Measurements from ENCODE around the gene OPRL1.
A peak's percentile ranks its signal among the peaks of the same experiment; 100 is the strongest.

The OPRL1 gene

DNA sequence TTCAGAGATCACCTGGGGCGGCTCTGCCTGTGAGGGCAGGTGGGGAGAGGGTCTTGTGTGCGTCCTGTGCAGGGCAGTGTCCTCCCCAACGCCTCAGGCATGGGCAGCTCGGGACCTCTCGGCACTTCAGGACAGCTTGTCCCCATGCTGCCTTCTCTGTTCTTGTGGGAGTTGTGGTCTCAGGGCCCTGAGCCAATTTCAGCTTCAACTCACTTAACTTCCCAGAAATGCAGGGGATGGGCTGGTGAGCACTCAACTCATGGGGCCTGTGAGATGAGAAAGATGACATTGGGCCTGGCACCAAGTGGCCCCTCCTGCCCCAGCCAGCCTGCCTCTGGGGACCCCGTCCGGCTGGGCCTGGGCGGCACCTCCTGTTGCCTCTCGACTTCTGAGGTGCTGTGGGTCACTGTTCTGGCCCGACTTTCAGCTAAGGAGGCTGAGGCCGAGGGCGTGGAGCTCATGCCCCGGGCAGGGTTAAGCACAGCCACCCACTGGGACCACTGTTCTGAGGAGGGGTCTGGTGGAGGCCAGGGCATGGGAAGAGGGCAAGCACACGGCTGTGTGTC is 7.3 kb upstream of the OPRL1 start:
- no peak for DNase-seq (ENCODE audit: low spot score)

DNA sequence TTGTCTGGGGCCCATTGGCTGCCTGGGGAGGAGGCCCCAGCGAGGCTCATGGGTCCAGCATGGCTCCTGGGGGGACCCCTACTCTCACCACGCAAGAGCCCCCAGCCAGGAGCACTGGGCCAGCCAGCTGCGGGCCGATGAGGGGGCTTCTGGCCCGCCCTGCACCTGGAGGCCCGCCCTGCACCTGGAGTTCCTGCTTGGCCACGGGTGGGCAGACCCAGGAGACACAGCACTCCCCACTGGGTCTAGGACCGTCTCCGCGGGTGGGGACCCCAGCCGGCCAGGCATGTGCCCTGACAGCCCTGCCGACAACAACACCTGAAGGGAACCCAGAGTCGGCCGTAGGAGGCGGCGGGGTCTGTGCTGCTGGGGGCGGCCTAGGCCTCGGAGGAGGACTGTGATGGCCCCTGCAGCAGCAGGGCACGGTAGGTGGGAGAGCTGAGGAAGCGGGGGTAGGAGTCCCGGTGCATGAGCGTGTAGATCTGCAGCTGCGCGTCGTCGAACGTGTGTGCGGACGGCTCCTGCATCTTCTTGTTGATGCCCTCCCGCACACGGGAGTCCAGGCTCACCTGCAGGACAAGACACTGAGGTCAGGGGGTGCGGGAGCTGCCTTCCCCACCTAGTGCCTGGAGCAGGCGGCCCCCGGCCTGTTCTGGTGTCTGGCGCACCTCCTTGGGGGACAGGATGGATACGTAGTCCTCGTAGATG is 6.3 kb upstream of the OPRL1 start:
- DNase-seq (ENCODE audit: low spot score) = no peak

DNA sequence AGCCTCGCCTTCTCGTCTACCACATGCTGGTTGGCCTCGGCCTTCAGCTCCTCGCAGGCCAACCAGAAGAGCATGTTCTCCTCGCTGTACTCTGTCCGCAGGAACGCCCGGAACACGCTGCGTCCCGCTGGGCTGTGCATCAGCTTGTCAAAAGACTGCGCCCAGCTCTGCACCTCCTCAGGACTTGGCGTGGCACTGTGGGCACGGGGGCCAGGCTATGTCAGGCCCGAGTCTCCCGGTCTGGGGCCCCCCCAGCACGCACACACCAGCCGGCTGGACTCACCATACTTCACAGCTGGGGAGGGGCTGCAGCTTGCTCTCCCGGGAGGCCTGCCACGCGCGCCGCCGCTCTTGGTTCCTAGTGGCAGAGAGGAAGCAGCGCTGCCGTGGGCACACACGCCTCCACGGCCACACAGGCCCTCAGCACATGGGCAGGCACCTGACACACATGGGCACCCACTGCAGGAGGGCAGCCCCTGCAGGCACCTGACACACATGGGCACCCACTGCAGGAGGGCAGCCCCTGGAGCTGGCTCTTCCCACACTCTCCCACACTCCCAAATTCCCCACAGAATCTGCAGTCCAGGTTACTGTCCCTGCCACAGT is 5.6 kb upstream of the OPRL1 start:
- DNase-seq (ENCODE audit: low spot score) = no peak

DNA sequence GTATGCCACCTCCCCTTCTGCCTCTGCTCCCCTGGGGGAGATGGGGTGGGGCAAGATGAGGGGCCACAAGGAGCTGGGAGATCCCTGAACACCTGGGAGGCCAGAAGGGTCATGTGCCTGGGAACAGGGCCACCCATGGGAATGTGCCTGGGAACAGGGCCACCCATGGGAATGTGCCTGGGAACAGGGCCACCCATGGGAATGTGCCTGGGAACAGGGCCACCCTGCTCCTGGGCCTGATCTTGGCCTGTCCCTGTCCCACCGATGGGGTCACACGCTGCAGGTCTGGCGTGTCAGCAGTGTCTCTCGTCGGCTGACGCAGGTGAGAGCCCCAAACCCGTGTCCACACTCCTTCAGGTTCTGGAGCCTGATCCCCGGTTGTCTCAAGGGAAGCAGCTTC is 4.9 kb upstream of the OPRL1 start:
- no peak for DNase-seq (ENCODE audit: low spot score)

DNA sequence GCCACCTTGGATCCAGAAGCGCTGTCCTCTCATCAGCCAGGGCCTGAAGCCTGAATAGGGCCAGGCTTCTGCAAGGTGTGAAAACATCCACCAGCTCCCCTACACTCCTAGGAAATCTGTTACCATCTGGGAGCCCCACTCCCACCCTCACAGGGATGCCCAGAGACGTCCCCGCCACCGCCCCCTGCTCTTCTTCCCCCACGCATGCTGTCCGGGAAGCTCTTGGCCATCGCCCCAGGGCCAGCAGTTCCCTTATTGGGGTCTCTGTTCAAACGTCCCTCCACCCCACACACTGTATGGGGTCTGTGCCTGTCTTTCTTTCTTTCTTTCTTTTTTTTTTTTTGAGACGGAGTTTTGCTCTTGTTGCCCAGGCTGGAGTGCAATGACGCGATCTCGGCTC is 4.3 kb upstream of the OPRL1 start:
- DNase-seq (ENCODE audit: low spot score) = no peak

DNA sequence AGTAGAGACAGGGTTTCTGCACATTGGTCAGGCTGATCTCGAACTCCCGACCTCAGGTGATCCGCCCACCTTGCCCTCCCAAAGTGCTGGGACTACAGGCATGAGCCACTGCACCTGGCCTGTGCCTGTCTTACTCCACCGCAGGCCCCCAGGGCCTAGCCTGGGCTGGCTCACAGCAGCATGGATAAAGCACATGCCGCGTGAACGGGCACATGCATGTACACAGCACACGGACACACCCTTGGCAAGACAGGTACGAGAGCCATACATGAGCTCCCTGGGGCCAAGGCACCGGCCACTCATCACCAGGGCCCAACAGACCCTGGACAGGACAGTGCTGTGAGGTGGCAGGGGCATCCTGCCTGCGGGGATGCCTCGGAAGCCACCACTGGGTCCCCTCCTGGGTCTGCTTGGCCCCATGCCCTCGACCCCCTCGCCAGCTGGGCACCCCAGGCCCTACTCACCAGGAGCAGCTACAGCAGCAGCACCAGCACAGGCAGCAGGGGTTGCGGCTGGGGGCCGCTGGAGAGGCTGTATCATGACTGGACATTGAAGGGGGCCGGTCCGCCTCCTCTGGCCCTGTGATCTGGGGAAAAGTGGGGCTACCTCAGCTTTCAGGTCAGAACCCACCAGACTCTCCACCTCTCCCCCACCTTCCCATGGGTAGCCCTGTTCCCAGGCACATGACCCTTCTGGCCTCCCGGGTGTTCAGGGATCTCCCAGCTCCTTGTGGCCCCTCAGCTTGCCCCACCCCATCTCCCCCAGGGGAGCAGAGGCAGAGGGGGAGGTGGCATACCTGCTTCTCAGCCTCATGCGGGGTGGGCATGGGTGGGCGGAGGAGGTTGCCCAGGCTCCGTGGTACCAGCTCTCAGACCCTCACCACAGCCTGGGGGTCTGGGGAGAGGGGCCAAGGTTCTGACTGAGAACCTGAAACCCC is 3.6 kb upstream of the OPRL1 start:
- DNase-seq (ENCODE audit: low spot score) = no peak

DNA sequence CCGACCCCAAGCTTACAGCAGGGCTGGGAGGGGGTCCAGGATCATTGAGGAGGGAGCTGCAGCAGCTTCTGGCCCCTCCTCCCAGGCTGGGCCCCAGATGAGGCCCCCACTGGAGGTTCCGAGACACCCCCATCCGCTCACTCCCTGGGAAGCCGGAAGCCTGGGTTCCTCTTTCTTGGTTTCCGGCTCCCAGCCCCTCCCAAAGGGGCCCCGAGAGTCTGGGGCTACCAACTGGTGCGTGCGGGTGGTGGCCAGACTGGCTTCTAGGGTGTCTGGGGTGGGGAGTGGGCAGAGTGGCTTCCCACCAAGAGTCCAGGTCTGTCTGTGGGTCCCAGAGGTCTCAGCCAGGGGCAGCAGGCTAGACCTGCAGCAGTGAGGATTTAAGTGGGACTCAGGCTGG is 2.8 kb upstream of the OPRL1 start:
- DNase-seq (ENCODE audit: low spot score) = no peak

DNA sequence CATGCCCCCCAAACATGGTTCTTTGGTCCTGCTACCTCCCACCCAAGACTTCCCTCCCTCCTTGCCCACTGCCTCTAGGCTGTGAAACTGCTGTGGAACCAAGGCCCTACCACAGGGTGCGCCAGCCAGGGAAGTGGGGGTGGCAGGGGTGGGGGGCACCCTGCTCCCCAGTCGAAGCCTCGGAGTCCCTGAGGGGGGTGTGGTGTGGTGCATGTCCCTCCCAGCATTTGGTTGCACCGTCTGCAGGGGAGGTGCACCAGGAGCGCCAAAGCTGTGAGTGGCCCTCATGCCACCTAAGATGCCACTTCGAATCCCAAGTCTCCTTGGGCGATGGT is 2.4 kb upstream of the OPRL1 start:
- no peak for DNase-seq (ENCODE audit: low spot score)

DNA sequence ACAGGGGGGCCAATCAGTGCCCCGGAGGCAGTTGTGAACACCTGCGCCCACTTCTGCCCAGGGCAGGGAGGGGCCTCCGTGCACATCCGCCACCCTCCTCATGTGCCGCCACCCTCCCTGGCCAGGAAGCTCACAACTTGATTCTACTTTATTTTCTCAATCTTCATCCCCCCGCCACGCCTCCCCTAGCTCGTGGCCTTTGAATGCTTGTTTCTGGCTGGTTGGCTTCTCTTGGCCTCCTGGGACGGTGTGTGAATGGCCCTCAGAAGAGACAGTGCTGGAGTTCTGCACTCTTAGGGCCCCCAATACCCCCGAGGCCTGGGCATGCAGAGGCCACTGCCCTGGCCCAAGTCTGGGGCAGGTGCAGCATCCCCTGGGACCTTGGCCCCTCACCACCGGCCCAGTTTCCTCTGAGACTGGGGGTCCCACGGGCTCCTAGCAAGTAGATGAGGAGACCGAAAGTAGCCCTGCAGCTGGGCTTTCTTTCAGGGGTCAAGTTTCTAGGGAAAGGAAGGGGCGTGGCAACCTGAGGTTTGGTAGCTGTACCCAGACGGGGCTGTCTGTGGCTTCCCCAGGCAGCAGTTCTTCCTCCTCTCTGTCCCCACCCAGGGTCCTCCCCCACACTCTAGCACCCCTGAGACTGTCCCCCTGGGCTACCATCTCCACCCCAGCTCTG is 1.9 kb upstream of the OPRL1 start:
- no peak for DNase-seq (ENCODE audit: low spot score)

DNA sequence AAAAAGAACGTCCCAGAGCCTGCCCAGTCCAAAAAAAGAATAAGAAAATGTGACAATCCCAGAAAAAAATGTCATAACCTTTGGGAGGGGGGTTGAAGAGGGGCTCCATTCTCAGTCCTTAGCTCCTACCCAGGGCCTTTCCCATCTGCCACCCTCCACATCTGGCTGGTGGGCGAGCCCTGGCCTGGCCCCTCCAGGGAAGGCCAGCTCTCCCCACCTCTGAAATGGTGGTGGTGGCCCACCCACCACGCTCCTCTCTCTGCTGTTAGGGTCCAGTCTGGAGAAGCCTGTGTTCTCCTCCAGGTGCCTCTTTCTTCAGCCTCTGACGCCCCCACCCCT is 979 bp upstream of the OPRL1 start:
- no peak for DNase-seq (ENCODE audit: low spot score)

DNA sequence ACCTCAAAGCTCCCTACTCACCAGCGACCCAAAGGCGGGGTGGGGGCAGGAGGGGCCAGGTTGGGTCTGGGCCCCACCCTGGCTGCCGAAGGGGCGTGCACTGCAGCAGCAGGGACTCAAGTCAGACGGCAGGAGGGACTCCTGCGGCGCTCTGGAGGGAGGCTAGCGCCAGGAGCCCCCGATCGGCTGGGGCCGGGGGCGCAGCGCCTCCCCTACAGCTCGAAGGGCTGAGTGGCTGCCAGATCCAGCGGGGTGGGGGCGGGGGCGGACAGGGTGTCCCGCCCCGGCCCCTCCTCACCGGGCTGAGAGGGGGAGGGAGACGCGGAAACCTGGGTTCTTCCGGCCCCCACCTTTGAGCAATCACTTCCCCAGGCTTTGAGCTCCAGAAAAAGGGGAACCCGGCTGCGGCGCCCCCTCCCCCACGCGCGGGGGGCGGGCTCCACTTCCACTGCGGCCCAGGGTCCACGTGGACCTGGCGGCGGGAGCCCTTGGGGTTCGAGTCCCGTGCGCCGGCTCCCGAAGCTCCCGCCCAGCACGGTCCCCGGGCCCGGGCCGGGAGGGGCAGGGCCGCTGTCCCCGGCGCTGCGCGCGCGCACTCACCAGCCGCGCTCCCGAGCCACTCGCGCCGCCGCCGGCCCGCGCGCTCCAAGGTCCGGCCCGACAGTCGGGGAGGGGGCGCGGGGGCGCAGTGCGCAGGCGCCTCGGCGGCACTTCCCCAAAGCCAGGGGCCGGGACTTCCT is 439 bp upstream of the OPRL1 start, which contains the start of gene RGS19:
Gene RGS19, minus strand, starts transcription at position 246 of the 740 bp plus-strand sequence. CDS start 2,632 bp downstream, outside the sequence.
- DNase-seq (ENCODE audit: low spot score) = peak; percentile 91

DNA sequence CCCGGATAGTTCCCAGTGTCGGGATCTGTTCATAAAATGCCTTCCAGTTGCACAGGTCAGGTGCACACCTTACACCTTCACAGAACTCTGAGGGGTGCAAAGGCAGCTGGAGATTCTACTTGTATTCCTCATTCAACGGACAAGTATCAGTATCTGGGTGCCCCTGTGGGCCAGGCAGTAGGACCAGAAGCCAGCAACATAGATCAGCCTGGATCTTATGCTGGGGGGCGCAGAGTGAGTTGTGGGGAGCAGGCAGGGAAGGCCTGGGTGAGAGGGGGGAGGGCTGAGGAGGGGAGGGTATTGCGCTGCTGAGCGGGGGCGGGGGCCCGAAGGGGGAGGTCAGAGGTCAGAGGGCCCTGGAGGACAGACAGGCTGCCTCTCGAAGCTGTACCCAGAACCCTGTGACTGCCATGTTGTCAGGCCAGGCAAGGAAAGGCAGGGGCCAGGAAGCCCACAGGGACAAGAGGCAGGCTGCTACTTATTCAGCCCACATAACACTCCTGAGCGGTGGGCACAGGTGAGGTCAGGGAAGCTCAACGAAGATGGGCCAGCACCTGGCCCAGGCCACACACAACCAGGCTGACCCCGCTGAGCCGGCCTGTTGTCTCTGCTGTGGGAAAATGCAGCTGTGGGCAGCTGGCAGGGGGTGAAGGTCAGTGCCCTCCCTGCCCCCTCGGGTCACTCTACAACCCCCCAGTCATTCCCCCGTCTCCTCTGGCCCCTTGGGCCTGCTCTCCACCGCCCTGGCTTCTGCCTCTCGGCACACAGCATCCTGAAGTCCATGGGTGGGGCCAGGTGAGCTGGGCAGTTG is 1.1 kb downstream of the OPRL1 start:
- DNase-seq (ENCODE audit: low spot score) = no peak

DNA sequence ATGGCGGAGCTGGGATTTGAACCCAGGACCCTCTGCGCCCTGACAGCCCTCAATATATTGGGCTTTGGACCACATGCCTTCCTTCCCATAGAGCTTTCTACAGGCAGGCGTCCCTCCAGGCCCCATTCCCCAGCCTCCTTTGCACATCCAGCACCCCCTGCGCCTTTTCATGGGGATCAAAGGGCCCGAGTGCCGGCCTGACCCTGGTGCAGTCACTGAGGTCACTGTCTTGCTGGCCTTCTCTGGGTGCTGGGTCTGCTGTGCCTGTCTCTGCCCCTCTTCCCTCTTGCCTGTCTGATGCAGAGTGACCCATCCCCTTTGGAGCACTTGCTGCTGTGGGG is 1.7 kb downstream of the OPRL1 start:
- no peak for DNase-seq (ENCODE audit: low spot score)

DNA sequence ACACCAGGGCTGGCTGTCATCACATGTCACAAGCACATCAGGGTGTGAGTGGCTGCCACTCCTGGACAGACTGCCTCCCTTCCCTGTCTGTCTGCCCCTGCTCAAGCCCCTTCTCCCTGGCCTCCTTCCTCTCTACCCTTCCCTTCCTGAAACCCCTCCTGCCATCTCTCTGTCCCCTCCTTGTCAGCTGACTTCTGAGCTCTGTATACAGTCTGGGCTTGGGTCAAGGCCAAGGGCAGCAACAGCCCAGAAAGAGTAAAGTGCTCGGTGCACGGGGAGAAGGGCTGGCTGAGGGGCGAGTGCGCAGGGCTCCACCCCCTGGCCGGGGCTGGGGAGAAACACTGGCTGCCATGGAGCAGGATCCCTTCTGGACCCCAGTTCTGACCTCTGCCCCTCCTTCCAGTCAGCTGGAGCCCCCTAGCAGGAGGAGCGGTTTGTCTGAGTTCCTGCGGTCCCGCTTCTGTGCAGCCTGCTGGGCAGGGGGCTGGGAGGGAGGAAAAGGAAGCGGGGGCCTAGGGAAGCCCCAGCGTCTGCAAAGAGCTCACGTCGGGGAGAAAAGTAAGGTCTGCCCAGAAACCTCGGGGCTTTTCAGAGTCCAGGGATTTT is 2.3 kb downstream of the OPRL1 start:
- no peak for DNase-seq (ENCODE audit: low spot score)

DNA sequence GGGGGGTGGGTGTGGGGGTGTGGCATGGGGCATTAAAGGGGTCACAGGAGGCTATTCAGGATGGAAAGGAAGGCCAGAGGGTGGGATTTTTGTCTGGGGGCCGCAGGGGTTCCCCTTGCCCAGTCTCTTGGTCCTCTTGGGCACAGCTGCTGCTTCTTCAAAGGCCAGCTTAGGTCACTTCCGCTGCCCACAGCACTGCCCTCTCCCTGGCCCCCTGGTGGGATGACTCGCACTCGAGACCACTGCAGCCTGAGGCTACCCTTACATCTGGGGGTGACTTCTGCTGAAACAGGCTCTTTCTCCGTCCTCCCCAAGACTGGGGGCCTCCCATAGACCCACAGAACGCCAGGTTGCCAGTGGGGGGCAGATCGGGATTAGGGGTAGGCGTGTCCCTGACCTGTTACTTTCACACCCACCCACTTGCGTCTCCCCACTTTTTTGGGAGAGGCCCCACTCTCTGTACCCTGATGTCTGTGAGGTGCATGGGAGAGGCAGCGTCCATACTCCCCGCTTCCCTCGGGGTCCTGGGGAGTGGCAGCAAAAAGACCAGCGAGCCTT is 3.0 kb downstream of the OPRL1 start:
- no peak for DNase-seq (ENCODE audit: low spot score)

DNA sequence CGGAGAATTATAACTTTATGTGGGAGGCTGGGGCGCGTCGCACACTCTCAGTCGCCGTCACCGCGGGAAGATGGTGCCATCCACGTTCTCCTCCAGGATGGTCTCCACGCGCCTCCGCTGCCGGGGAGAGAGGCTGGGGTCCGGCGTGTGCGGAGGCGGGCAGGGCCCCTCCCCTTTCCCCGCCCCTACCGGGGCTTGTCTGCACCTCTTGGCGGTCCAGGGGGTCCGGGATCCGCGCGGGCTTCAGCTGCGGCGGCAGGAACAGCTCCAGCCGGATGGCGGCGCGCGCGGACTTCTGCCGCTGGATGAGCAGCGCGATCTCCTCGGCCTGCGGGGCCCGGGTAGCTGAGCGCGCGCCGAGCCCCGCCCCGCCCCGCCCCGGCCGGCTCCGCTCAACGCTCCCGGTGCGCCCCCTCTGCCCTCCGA is 3.5 kb downstream of the OPRL1 start:
- peak; percentile 85 for DNase-seq (ENCODE audit: low spot score)

DNA sequence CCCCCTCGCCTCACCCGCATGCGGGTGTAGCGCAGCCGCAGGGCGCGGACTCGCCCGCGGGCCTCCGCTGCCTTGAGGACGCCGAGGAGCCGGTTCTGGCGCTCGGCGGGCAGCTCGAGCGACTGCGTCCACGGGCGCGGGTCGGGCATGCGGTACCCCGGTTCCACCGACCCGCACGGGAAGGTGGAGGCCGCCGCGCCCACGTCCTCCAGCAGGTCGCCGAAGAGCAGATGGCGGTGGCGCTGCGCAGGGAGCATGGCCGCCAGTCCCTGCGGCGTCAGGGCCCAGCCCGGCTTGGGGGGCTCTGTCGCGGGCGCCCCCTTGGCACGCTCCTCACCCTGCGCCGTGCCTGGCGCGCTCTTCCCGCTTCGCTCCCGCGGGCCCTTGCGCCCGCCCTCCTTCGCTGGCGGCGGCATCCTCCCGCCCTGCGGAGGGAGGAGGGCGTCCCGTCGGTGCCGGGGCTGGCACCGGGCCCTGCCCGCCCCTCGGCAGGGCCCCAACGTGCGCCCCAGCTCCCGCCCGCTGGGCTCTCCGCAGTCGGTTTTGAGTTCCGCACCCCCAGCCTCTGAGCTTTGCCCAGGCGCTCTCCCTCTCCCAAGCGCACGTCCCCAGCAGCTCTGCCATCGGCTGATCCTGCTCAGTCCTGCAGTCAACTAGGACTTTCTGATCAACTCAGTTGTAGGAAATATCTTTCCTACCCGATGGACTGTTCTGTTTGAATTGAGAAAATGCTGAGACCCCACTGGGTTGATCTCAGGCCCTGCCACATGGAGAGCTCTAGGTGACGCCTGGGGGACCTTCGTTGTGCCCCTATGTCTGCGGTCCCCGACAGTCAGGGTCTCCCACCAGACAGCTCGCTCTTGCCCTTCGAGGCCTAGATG is 4.2 kb downstream of the OPRL1 start, which contains the start of gene LKAAEAR1:
Gene LKAAEAR1, minus strand, starts transcription at position 595 of the 881 bp plus-strand sequence. Its CDS starts 179 bp downstream, at position 416.
- DNase-seq (ENCODE audit: low spot score) = no peak

DNA sequence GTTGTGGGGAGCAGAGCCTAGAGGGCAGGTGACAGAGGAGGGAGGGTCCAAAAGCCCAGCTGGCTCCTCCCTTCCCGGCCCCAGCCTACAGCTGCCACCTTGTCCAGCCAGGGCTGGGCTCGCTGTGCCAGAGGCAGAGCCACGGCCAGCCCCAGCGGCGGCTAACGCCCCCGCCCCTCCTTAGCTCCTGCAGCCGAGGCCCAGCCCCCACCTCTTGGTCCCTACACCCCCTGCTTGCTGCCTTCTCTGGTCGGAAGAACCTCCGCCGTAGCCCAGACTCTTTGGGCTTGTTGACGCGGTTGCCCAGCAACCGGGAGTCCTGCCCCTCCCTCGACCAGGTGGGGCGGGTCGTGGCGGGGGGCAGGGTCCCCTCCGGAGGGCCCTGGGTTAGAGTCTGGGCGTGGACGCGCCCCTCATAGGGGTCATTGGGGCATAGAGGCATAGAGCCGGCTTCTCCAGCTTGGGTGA is 4.8 kb downstream of the OPRL1 start:
- no peak for DNase-seq (ENCODE audit: low spot score)

DNA sequence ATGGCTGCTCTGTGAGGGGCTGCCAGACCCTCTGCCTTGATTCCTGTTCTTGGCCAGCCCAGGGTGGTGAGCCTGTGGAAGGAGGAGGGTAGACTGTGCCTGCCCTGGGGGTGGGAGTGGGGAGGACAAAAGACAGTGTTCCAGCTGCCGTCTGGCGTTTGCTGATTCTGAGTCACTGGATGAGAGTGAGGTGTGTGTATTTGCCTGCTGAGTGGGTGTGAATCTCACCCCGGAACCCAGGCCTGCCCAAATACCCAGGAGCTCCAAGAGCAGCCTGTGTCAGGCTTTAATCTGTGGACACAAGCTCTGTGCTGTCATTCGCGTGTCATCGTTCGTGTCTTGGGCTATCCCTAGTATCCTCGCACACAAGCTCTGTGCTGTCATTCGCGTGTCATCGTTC is 6.9 kb downstream of the OPRL1 start:
- DNase-seq (ENCODE audit: low spot score) = no peak
